ENCODE measurements around the gene HRK.

DNA sequence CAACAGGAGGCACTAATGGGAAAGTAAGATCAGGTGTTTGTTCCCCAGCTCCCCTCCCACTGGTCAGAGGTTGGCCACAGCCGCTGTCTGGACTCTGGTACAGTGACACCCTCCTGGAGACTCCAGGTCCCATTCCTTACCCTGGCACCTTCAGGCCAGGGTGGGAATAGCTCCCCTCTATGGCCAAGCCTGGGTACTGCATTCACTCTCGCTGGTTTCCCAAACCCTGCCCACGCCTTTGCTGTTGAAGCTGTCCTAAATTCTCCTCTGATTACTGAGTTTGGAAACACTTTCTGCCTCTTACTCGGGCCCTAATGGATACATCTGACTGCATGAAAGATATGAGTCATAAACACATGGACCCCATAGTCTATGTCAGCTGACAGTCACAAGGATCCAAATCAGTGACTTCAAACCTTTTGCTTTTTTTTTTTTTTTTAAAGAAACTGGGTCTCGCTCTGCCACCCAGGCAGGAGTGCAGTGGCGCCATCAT lies 17.9 kb downstream of the HRK start:
- TF ChIP-seq POLR2A (IDR thresholded peaks at IDR 0.05) (no peak), POLR2AphosphoS5 (IDR thresholded peaks at IDR 0.05) (no peak), EP300 (IDR thresholded peaks at IDR 0.05) (no peak)
- TF ChIP-seq, protein P1, sequence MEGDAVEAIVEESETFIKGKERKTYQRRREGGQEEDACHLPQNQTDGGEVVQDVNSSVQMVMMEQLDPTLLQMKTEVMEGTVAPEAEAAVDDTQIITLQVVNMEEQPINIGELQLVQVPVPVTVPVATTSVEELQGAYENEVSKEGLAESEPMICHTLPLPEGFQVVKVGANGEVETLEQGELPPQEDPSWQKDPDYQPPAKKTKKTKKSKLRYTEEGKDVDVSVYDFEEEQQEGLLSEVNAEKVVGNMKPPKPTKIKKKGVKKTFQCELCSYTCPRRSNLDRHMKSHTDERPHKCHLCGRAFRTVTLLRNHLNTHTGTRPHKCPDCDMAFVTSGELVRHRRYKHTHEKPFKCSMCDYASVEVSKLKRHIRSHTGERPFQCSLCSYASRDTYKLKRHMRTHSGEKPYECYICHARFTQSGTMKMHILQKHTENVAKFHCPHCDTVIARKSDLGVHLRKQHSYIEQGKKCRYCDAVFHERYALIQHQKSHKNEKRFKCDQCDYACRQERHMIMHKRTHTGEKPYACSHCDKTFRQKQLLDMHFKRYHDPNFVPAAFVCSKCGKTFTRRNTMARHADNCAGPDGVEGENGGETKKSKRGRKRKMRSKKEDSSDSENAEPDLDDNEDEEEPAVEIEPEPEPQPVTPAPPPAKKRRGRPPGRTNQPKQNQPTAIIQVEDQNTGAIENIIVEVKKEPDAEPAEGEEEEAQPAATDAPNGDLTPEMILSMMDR (IDR thresholded peaks at IDR 0.05) = peak in 1 of 4 experiments; percentile 13

Measured in gastroesophageal sphincter (tissue), 3 donors.